Thymus (tissue), 11 donors: ENCODE data around the gene KCNJ4. TPM values are rescaled to one million over a fixed set of nuclear protein-coding genes. Genes with fewer than 3 reads are reported as not detected.

Experiments used
- DNase-seq, 9 donors: peaks; one replicate each; pipeline ENCODE4 v3.0.0-alpha.2; 2013; ENCODE audit warnings: low spot score in 9 of 9, low read depth in 6 of 9, missing footprints in 1 of 9
- H3K27ac ChIP-seq, 2 donors: one replicate each; pipeline ENCODE4 v1.5.1; 2013; ENCODE audit warnings: control low read depth in 1 of 2, low read depth in 1 of 2, low read length in 1 of 2, mild to moderate bottlenecking in 1 of 2, moderate library complexity in 1 of 2
- H3K27me3 ChIP-seq, 2 donors: one replicate each; pipeline ENCODE4 v1.5.1; 2013; ENCODE audit warnings: low read length in 1 of 2; ENCODE audit not compliant: control insufficient read depth in 2 of 2, insufficient read depth in 1 of 2
- H3K36me3 ChIP-seq, 2 donors: one replicate each; pipeline ENCODE4 v1.5.1; 2013; ENCODE audit warnings: low read length in 1 of 2, mild to moderate bottlenecking in 1 of 2, moderate library complexity in 1 of 2; ENCODE audit not compliant: control insufficient read depth in 2 of 2, insufficient read depth in 2 of 2
- H3K4me1 ChIP-seq, 2 donors: one replicate each; pipeline ENCODE4 v1.5.1; 2013; ENCODE audit warnings: low read length in 2 of 2; ENCODE audit not compliant: control insufficient read depth in 2 of 2, insufficient read depth in 2 of 2
- H3K4me3 ChIP-seq, 2 donors: one replicate each; pipeline ENCODE4 v1.5.1; 2013; ENCODE audit warnings: low read length in 2 of 2, control low read depth in 1 of 2, mild to moderate bottlenecking in 1 of 2
- H3K9me3 ChIP-seq, 2 donors: one replicate each; pipeline ENCODE4 v1.5.1; 2013; ENCODE audit warnings: low read length in 1 of 2, mild to moderate bottlenecking in 1 of 2; ENCODE audit not compliant: control insufficient read depth in 2 of 2, insufficient read depth in 1 of 2
- WGBS: extraction: QIAGEN DNeasy Blood & Tissue Kit; methylation state at CpG from one replicate; pipeline ENCODE4 v1.1.7; 2013; 5-methylcytosine and 5-hydroxymethylcytosine counted together
- polyA plus RNA-seq: library from polyadenylated mRNA; stranded (reverse); fragments of 200-250 nt; gene quantifications from one replicate; pipeline ENCODE4 v1.2.3, GENCODE V29; 2013
- total RNA-seq: library from RNA; stranded (reverse); fragments of 120-200 nt; gene quantifications from one replicate; pipeline ENCODE4 v1.2.4, GENCODE V29; 2013
- donor health status: healthy.

The KCNJ4 gene
- total and polyA plus RNA-seq, 2 donors = 0.32 to 0.66 TPM

- no peaks in the 10 kb centered on the region for H3K36me3 ChIP-seq
- H3K4me1 ChIP-seq = no peaks in the 10 kb centered on the region
- no peaks in the 10 kb centered on the region for H3K9me3 ChIP-seq
- no peak overlapping the region for H3K27ac ChIP-seq
- peaks cover 0 to 37% of the 10 kb centered on the region in 2 donors for H3K27me3 ChIP-seq
- no peak for DNase-seq
- H3K4me3 ChIP-seq = no peak overlapping the region
- 88% methylated on average over 16 of the region's 16 CpGs for WGBS
Observed at GRCh38 chr22:38441620-38442287, 13.2 kb downstream of the KCNJ4 start.

DNA sequence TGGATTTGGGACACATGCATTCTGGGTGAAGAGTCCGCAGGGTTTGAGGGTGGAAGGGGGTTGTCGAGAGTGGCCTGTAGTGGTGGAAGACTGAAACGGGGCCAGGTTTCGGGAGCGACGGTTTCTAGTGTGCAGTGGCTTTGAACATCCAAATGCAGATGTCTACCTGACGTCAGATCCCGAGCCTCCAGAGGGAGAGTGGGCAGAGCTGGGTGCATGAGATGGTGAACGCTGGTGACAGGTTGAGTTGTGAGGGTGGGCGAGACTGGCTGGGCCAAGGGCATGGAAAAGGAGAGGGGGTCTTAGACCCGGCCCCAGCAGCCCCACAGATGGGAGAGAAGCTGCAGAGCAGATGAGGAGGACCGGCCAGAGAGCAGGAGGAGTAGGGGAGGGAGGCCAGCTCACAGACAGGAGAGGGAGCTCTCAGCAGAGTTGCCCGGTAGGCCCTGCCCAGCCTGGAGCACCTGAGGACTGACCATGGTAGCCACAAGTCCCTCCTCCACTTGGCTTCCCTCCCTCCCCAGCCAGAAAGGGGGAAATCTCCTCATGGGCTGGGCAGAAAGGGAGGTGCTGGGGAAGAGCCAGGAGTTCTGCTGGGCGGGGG is 14.2 kb downstream of the KCNJ4 start:
- Histone ChIP-seq H3K27me3 (peaks cover 0 to 32% of the 10 kb centered on the region in 2 donors), H3K4me1 (no peaks in the 10 kb centered on the region), H3K4me3 (no peak overlapping the region), H3K36me3 (no peaks in the 10 kb centered on the region), H3K9me3 (no peaks in the 10 kb centered on the region), H3K27ac (no peak overlapping the region)
- DNase-seq = no peak
- 93% methylated on average over 14 of the region's 14 CpGs for WGBS

GRCh38 chr22:38437416-38437815 is 17.6 kb downstream of the KCNJ4 start:
- no peak overlapping the region for H3K27ac ChIP-seq
- peaks cover 0 to 9% of the 10 kb centered on the region in 2 donors for H3K27me3 ChIP-seq
- 98% methylated on average over 9 of the region's 9 CpGs for WGBS
- no peaks in the 10 kb centered on the region for H3K9me3 ChIP-seq
- DNase-seq = no peak
- no peaks in the 10 kb centered on the region for H3K36me3 ChIP-seq
- no peaks in the 10 kb centered on the region for H3K4me1 ChIP-seq
- H3K4me3 ChIP-seq = no peak overlapping the region

- Histone ChIP-seq H3K4me1 (no peaks in the 10 kb centered on the region), H3K4me3 (no peak overlapping the region), H3K9me3 (no peaks in the 10 kb centered on the region), H3K27me3 (peaks cover 0 to 9% of the 10 kb centered on the region in 2 donors), H3K27ac (no peak overlapping the region), H3K36me3 (no peaks in the 10 kb centered on the region)
- 94% methylated on average over 15 of the region's 15 CpGs for WGBS
- no peak for DNase-seq
Observed at GRCh38 chr22:38436629-38437395, 18.2 kb downstream of the KCNJ4 start.

DNA sequence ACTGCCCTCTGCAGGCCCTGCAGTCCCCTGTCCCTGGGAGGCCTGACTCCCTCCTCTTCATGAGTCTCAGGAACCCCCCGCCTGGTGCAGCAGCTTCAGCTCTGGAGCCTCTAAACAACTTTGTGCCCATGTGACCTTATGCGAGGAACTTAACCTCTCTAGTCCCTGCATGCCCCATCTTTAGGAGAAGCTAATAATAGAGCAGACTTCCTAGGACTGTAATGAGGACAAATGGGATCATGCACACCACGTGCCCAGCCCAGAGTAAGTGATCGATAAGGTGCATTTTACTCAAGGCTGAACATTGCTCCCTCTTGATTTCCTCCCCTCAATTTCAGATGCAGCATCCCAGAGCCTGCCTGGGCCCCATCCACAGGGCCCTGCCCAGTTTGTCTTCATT is 19.0 kb downstream of the KCNJ4 start:
- Histone ChIP-seq H3K27ac (no peak overlapping the region), H3K4me3 (no peak overlapping the region), H3K27me3 (peaks cover 0 to 3% of the 10 kb centered on the region in 2 donors), H3K4me1 (no peaks in the 10 kb centered on the region), H3K36me3 (no peaks in the 10 kb centered on the region), H3K9me3 (no peaks in the 10 kb centered on the region)
- no peak for DNase-seq
- 90% methylated on average over 4 of the region's 4 CpGs for WGBS

GRCh38 chr22:38435010-38435409 is 20.0 kb downstream of the KCNJ4 start:
- no peak overlapping the region for H3K27ac ChIP-seq

DNA sequence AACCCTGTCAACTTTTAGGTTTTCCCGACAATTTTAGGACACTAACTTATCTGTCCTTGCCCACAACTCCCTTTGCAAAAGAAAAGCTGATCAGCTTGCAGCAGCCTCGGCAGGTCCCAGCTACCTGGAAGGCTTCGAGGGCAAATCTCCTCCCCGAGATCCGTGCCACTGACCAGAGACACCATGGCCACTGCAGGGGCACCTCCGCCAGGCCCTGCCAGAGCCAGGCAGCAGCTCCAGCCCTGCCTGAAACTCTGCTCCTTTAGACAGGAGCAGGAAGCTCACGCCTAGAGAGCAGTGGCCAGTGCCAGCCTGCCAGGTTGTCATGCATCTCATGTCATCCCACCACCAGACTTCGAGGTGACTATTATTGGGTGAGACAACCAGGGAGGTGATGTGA is 21.1 kb downstream of the KCNJ4 start:
- no peak for DNase-seq
- no peak overlapping the region for H3K4me3 ChIP-seq
- no peaks in the 10 kb centered on the region for H3K4me1 ChIP-seq
- H3K36me3 ChIP-seq = no peaks in the 10 kb centered on the region
- H3K27ac ChIP-seq = no peak overlapping the region
- 95% methylated on average over 8 of the region's 8 CpGs for WGBS
- no peaks in the 10 kb centered on the region for H3K27me3 ChIP-seq
- H3K9me3 ChIP-seq = no peaks in the 10 kb centered on the region

More at GRCh38 chr22:38435010-38435409, 20.0 kb downstream of the KCNJ4 start:
- H3K4me1 ChIP-seq = no peaks in the 10 kb centered on the region
- H3K36me3 ChIP-seq = no peaks in the 10 kb centered on the region
- no peak overlapping the region for H3K4me3 ChIP-seq
- WGBS = 91% methylated on average over 4 of the region's 4 CpGs
- H3K9me3 ChIP-seq = no peaks in the 10 kb centered on the region
- H3K27me3 ChIP-seq = no peaks in the 10 kb centered on the region
- DNase-seq = no peak

DNA sequence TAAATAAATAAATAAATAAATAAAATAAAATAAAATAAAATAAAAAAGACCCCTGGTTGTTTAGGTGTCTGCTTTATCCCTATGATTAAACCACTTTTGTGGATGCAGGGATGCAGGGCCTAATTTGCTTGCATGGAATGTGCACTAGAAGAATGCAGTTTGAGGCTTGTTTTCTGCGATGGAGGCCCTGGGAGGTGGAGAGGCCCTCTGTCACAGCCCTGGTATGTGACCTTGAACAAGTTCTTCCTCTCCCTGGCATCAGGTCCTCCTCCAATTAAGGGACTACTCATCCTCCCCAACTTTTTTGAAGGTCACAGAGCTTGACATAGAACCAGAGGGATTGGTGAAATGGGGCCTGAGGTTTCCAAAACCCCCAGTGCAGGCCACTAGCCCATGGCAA is 22.7 kb downstream of the KCNJ4 start:
- WGBS = 95% methylated on average over 1 of the region's 1 CpG
- H3K36me3 ChIP-seq = peaks cover 0 to 7% of the 10 kb centered on the region in 2 donors
- H3K27ac ChIP-seq = no peak overlapping the region
- no peaks in the 10 kb centered on the region for H3K9me3 ChIP-seq
- H3K4me1 ChIP-seq = no peaks in the 10 kb centered on the region
- H3K27me3 ChIP-seq = no peaks in the 10 kb centered on the region
- no peak for DNase-seq
- no peak overlapping the region for H3K4me3 ChIP-seq
